Pericardium fibroblast (primary cell): ENCODE data around the gene DUSP12. TPM values are rescaled to one million over a fixed set of nuclear protein-coding genes. Genes with fewer than 3 reads are reported as not detected.

Experiments used
- total RNA-seq: library from RNA; depleted of rRNA; stranded (reverse); fragments of >200 nt; gene quantifications from 2 replicates; pipeline ENCODE4 v1.2.3, GENCODE V29; 2015

Gene DUSP12, protein sequence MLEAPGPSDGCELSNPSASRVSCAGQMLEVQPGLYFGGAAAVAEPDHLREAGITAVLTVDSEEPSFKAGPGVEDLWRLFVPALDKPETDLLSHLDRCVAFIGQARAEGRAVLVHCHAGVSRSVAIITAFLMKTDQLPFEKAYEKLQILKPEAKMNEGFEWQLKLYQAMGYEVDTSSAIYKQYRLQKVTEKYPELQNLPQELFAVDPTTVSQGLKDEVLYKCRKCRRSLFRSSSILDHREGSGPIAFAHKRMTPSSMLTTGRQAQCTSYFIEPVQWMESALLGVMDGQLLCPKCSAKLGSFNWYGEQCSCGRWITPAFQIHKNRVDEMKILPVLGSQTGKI
- 16.6 and 17.2 TPM in 2 replicates for total RNA-seq

DNA sequence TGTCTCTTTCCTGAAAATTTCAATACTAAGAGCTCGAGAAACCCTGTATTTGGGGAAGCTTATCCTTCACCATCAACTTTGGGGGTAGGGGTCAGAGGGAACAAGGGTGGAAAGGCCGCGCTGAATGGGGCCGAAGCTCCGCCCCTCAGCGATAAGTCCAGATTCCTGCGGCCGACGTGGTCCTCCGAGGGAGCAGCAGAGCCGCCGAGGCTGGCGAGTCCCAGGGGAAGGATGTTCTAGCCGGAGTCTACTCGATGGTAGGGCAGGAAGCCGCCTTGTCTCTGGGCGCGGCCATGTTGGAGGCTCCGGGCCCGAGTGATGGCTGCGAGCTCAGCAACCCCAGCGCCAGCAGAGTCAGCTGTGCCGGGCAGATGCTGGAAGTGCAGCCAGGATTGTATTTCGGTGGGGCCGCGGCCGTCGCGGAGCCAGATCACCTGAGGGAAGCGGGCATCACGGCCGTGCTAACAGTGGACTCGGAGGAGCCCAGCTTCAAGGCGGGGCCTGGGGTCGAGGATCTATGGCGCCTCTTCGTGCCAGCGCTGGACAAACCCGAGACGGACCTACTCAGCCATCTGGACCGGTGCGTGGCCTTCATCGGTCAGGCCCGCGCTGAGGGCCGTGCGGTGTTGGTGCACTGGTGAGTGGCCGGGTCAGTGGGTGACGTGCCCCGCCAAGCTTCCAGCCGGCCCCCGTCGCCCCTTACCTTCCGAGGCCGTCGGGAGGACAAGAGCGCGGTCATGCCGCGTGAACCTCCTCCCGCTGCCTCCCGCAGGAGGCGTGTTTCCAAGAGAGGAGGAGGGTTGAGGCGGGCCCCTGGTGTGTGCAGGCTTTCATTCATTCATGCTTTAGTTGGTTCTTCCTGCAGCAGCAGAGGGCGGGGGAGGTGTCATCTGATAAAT is at the start of gene DUSP12:
DUSP12 (plus strand) TSS at position 278 of the 899 bp plus-strand sequence; CDS start at position 294, 16 bp downstream.

DNA sequence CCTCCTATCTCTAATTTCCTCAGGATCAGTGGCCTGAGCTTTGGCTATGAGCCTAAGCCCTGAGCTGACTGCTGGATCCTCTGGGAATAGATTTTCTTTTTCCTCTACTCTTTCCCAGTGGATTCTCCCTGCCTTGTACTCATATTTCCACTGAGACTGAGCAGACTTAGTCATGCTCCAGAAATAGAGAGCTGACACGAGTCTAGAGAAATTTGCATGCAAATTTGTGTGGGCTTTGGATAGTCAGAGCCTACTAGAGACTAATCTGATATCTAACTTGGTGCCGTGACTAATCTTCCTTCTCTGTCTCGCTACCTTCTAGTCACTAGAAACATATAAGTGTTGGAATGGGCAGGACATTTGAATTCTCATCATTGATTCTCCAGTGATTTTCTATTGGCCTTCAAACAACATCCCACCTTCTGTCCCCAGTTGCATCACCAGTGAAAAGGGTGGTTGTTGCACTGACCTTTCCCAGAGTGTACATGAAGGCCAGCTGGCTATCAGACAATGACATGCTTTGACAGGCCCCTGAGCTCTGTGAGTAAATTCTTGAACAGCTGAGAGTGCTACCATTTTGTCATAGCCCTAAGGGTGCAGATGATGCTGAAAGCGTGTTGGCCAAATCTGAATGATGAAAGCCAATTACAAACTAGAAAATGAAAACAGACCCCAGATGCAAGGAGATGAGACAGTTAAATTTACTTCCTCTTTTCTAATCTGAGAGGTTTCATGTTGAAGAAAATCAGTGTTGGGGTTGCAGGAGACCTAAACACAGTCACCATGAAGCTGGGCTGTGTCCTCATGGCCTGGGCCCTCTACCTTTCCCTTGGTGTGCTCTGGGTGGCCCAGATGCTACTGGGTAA is 42.9 kb upstream of the DUSP12 start, which contains the start of gene FCRLA:
FCRLA (plus strand) TSS at position 748 of the 866 bp plus-strand sequence; CDS start at position 784, 36 bp downstream.

DNA sequence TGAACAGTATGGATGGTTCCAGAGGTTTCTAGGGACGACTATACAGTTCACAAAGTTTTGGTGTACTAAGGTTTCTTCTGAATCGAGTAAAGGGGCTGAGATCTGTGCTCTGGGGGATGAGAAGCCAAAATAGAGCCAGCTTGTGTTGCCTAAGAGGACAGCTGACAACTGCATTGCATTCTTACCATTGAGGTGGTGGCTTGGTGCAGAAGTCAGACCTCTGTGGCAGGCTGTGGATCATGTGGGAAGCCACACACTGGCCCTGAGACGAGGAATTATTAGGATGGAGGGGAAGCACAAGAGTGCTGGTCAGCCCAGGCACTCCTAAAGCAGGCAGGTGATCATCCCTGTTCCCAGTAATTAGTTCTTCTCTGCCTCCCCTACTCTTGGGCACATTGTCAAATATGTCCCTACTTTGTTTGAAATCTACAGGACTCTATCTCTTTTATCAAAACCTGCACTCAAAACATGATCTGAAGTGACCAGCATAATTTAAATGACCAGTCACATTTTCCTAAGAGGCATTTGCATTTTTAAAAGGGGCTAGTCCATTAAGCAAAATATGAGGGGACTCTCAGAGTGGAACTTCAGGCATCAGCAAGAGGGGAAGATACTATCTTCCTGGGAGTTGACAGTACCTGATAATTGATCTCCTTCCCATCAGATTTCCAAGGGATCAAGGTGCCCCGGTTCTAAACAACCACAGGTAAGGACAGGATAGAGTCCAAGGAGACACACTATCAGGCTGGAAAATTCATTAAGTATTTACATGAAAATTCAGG is 28.4 kb upstream of the DUSP12 start, which contains the start of gene FCRLB:
FCRLB (plus strand) TSS at position 589 of the 782 bp plus-strand sequence. CDS start 1,129 bp downstream, outside the sequence.

DNA sequence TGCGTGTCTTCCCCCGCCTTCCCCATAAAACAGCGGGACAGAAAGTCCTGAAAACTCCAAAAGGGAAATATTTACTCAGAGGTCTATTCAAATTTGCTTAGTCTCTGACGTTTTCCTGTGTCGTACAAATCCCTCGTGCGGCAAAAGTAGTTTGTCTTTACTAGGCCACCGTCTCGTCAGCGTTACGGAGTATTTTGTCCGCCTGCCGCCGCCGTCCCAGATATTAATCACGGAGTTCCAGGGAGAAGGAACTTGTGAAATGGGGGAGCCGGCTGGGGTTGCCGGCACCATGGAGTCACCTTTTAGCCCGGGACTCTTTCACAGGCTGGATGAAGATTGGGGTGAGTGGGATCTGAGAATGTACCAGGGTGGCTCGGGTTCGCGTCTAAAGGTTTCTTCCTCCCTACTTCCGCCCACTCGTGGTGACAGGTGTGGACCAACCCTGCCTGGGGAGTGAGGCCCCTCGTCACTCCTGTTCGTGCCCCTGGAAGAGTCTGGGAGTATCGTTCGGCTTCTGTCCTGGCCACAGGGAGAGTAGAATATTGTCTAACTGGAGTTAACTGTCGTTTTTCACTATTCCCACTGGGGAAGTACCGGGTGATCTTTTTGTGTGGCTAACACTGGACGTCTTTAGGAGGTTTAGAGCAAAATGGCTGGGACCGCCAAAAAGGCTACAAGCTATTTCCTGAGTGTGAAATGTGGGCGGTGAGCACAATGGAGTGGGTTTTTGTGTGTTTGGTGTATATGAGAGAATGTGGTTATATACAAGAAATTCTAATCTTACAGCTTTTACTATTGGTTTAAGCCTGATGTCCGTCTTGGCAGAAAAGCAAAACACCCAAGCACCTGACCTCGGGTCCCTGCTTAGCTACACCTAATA is 16.8 kb downstream of the DUSP12 start, which contains the start of gene ATF6:
ATF6 (plus strand) TSS at position 219 of the 880 bp plus-strand sequence; CDS start at position 260, 41 bp downstream.

Other genes starting within 250 kb of the DUSP12 start
- 0.17 and 3.0 TPM in 2 replicates for gene FCGR2A, start 244.3 kb upstream of the DUSP12 start, total RNA-seq
- gene HSPA6, start 225.2 kb upstream of the DUSP12 start, total RNA-seq: 0.09 and 0.35 TPM in 2 replicates
- gene FCGR3A, start 200.0 kb upstream of the DUSP12 start, total RNA-seq: not detected in 2 replicates
- gene FCGR3B, start 118.6 kb upstream of the DUSP12 start, total RNA-seq: not detected in 2 replicates
- not detected in 2 replicates for gene FCGR2B, start 86.6 kb upstream of the DUSP12 start, total RNA-seq
- not detected in 2 replicates for gene FCRLA, start 42.6 kb upstream of the DUSP12 start, total RNA-seq
- 0.68 and 1.8 TPM in 2 replicates for gene FCRLB, start 28.2 kb upstream of the DUSP12 start, total RNA-seq
- gene ATF6, start 16.5 kb downstream of the DUSP12 start, total RNA-seq: 14.5 and 14.6 TPM in 2 replicates